VCaP (cell line): ENCODE results near the gene NAT9.

Experiments used
- H3K27ac ChIP-seq: fragments of 450-650 bp; 2 replicates; pipeline ENCODE4 v1.5.1; 2017
- TF ChIP-seq, protein P1 (sequence below): fragments of 450-650 bp; conservative IDR thresholded peaks from 2 replicates; pipeline ENCODE4 v1.5.1; 2017; ENCODE audit warnings: mild to moderate bottlenecking, moderate library complexity

The NAT9 gene

DNA sequence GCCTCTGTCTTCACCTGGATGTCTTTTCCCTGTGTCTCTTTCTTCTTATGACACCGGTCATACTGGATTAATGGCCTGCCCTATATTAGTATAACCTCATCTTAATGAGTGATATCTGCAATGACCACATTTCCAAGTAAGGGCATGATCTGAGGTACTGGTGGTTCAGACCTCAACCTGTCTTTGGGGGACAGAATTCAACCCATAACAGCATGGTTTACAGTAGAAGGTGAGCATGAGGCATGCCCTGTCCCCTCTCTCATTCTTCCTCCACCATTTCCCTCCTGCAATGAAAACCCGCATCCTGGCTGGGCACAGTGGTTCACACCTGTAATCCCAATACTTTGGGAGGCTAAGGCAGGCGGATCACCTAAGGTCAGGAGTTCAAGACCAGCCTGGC lies 41.9 kb downstream of the NAT9 start:
- H3K27ac ChIP-seq = no peak overlapping the region
- TF ChIP-seq, protein P1, sequence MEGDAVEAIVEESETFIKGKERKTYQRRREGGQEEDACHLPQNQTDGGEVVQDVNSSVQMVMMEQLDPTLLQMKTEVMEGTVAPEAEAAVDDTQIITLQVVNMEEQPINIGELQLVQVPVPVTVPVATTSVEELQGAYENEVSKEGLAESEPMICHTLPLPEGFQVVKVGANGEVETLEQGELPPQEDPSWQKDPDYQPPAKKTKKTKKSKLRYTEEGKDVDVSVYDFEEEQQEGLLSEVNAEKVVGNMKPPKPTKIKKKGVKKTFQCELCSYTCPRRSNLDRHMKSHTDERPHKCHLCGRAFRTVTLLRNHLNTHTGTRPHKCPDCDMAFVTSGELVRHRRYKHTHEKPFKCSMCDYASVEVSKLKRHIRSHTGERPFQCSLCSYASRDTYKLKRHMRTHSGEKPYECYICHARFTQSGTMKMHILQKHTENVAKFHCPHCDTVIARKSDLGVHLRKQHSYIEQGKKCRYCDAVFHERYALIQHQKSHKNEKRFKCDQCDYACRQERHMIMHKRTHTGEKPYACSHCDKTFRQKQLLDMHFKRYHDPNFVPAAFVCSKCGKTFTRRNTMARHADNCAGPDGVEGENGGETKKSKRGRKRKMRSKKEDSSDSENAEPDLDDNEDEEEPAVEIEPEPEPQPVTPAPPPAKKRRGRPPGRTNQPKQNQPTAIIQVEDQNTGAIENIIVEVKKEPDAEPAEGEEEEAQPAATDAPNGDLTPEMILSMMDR = no peak

DNA sequence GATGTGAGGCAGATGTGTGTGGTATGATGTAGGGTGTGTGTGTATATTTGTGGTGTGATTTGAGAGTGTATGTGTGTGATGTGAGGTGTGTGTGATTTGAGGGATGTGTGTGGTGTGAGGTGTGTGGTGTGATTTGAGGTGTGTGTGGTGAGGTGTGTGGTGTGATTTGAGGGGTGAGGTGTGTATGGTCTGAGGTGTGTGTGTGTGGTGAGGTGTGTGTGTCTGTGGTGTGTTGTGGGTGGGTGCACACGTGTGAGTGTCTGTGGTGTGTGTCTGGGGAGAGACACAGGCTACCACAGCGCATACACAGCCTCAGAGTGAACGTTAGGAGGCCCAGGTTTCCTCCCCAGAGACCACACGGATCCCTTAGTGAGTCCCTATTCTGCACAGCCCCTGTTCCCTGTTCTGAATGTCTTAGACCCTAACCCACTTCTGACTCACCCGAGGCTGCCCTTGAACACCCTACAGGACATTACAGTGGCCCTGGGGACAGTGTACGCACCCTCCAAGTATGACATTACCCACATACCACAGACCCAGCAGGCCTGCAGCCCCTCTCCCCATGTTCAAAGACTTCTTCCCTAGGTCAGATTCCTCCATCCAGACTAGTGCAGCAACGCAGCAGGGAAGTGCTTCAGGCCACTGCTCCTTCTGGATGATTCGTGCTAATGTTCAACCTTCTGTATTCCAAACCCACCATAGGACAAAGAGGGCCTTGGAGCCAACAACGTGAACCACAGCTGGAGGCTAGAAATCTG lies 42.6 kb downstream of the NAT9 start:
- H3K27ac ChIP-seq = no peak overlapping the region
- TF ChIP-seq, protein P1 = no peak

DNA sequence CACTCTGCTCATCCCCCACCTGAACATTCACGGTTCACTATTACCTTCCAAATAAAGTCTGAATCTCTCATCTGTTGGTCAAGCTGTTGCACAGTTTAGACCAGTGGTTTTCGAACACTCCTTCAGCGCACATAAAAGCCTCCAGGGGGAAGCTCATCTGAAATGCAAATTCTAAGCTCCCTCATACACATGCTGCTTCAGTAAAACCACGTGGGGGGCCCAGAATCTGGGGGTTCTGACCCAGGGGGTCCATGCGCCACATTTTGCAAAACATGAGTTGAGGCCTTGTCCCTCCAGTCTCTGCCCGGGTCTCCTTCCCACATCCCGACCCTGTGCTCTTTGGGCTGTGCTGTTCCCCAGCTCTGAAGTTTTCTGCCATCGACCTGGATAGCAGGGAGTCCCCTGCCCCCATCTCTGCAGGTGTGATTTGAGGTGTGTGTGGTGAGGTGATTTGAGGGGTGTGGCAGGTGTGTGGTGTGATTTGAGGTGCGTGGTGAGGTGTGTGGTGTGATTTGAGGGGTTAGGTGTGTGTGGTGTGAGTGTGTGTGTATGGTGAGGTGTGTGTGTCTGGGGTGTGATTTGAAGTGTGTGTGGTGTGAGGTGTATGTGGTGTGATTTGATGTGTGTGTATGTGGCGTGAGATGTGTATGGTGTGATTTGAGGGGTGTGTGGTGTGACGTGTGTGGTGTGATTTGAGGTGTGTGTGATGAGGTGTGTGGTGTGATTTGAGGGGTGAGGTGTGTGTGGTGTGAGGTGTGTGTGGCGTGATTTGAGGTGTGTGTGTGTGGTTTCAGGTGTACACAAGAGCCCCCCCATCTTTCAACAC lies 43.9 kb downstream of the NAT9 start:
- H3K27ac ChIP-seq = no peak overlapping the region
- TF ChIP-seq, protein P1 = no peak

- no peak overlapping the region for H3K27ac ChIP-seq
Observed at GRCh38 chr17:74731347-74731605, 44.9 kb downstream of the NAT9 start.

GRCh38 chr17:74730491-74731346 lies 45.4 kb downstream of the NAT9 start:
- TF ChIP-seq, protein P1 = no peak
- H3K27ac ChIP-seq = no peak overlapping the region

More at GRCh38 chr17:74731347-74731605, 44.9 kb downstream of the NAT9 start:
- TF ChIP-seq, protein P1 = no peak

- H3K27ac ChIP-seq = no peak overlapping the region
Observed at GRCh38 chr17:74729866-74730265, 46.3 kb downstream of the NAT9 start.

More at GRCh38 chr17:74729866-74730265, 46.3 kb downstream of the NAT9 start:
- TF ChIP-seq, protein P1 = no peak
